Measurements from ENCODE around the gene ZNF597.
"Not testable (repeated sequence)": the region's sequence is repeated elsewhere in the genome, so short reads cannot be mapped to it uniquely, and the experiment has no call there.

Gene ZNF597

DNA sequence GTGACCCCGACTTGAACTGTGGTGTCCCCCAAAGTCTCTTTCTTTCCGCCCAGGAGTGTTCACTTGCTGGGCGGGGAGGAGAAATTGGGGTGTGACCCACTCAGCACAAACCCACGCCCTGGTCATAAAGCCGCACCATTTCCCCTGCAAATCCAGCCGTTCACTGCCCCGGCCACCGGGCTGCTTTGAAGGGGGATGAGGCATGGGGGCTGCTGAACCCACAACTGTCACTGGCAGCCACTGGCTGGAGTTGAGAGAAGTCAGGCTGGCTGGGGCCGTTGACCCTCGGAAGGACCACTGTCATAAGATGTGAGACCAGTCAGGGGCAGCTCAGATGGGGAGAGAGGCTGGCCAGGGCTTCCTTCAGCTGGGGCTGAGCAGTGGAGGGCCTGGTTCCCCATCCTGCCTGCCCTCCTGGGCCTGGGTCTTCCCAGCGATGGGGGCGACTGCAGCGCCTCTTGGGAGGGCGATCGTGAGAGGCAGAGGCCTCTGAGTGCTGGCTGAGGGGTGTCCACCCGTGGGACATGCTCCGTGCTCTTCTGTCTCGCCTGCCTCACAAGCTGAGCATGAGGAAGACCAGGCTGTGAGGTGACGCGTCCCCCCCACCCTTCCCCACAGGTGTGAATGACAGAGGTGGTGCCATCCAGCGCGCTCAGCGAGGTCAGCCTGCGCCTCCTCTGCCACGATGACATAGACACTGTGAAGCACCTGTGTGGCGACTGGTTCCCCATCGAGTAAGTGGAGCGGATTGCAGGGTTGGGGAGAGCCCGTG lies 32.5 kb upstream of the ZNF597 start:
- DNase-seq (ENCODE audit: low spot score), result no peak

DNA sequence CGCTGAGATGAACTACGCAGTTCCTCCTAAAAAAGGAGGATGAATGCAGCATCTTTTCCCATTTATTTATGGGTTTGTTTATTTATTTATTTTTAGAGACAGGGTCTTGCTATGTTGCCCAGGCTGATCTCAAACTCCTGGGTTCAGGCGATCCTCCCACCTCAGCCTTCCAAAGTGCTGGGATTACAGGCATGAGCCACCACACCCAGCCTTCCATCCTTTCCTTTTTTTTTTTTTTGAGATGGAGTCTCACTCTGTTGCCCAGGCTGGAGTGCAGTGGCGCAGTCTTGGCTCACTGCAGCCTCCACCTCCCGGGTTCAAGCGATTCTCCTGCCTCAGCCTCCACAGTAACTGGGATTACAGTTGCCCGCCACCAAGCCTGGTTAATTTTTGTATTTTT lies 31.6 kb upstream of the ZNF597 start:
- DNase-seq (ENCODE audit: low spot score), result not testable (repeated sequence)

DNA sequence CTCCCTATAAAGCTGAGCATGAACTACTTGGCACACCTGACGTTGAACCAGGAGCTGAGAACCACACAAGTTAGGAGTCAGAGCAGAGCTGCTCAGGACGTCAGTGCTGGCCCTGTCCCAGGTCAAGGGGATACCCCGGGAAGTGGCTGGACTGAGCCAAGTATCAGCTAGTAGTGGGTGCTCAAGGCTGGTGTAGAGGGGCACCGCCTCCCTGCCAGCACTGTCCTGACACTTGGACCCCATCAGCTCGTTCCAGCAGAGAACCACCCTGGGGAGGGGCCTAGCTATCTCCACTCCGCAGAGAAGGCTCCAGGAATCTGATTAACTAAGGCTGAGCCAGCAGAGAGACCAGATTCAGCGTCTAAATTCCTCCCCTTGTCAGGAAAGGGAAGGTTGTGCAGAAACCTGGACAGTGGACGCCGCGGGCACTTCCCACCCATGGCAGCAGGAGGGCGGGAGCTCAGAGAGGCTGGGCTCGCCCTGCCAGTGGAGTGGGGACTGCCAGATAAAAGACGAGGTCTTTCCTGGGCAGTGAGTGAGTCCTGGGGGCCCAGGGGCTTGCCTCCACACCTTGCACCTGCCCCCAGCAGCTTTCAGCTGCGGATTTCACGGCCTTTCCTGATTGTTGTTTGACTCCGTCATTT lies 31.0 kb upstream of the ZNF597 start:
- DNase-seq (ENCODE audit: low spot score), result no peak

DNA sequence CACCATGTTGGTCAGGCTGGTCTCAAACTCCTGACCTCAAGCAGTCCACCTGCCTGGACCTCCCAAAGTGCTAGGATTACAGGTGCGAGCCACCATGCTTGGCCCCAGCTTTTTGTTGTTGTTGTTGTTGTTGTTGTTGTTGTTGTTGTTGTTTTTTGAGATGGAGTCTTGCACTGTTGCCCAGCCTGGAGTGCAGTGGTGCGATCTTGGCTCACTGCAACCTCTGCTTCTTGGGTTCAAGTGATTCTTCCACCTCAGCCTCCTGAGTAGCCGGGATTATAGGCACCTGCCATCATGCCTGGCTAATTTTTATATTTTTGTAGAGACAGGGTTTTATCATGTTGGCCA lies 30.3 kb upstream of the ZNF597 start:
- not testable (repeated sequence) for DNase-seq (ENCODE audit: low spot score)

DNA sequence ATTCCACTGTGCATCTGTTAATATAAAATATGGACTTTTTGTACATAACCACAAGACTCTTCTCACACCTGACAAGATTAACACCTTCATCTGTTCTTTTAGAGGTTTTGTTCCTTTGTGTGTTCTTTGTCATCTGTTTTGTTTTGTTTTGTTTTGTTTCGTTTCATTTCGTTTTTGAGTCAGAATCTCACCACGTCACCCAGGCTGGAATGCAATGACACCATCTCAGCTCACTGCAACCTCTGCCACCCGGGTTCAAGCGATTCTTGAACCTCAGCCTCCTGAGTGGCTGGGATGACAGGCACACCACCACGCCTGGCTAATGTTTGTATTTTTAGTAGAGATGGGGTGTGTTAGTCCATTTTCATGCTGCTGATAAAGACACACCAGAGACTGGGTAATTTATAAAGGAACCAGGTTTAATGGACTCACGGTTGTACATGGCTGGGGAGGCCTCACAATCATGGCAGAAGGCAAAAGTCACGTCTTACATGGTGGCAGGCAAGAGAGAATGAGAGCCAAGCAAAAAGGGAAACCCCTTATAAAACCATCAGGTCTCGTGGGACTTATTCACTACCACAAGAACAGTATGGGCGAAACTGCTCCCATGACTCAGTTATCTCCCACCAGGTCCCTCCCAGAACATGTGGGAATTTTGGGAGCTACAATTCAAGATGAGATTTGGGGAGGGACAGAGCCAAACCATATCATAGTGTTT lies 29.7 kb upstream of the ZNF597 start:
- DNase-seq (ENCODE audit: low spot score), result no peak

DNA sequence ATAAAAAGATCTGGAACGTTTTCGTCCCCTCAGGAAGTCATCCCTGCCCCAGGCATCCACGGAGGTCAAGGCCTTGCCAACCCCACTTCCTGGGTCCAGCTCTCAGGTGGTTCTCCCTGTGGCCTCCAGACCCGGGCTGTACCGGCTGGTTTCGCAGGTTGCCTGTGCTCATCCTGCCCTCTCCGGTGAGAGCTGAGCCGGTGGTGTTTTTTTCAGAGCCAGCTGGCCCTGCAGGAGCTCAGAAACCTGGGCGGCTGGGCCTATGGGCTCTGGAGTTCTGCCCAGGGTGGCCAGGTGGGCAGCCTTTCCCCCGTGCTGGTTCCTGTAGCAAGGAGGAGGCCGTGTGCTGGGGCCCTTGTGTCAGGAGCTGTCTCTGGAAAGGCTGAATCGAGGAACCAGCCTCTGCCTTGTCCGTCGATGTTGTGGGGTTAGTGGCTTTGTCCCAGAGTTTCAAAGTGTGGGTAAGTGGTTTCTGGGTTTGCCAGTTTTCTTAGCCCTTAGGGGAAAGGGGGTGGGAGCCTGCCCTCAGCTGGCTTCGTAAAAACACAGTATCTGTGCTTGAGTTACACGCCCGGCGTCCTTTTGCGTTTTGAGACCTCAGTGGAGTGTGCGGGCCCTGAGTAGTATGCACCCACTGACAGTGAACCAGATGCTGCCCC lies 28.3 kb upstream of the ZNF597 start:
- no peak for DNase-seq (ENCODE audit: low spot score)

DNA sequence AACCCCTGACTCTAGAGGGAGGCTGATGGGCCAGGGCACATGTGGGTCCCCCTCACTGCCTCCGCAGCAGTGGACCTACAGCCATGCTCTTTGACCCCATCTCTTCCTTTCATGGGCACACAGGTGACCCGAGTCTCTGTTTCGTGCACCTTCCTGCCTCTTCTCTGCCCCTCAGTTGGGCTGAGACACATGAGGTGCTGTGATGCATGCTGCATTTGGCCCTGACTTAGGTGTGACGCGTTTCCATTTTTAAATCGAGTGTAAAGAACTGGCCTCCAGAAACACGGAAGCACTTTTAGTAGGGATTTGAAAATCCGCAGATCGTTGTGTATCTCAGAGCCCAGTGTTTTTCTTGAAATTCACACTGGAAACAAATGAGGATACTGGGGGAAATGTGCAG lies 27.4 kb upstream of the ZNF597 start:
- DNase-seq (ENCODE audit: low spot score), result no peak

DNA sequence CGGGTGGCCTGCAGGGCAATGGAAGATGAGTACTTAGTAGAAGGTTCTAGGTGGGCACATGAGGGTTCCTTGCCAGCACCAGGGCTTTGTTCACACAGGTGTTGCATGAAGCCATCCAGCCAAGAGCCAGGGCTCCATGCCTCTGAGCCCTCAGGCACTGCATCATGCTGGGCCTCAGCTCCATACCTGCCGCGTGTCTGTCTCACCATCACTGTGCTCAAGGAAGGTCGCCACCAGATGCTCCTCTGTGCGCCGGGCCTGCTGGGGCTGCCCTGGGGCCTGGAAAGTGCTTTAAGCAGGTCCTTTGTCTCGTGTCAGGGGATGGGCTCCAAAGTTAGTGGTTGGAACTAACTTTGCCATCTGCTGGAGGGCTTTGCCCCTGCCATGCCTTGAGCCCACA lies 26.4 kb upstream of the ZNF597 start:
- no peak for DNase-seq (ENCODE audit: low spot score)

DNA sequence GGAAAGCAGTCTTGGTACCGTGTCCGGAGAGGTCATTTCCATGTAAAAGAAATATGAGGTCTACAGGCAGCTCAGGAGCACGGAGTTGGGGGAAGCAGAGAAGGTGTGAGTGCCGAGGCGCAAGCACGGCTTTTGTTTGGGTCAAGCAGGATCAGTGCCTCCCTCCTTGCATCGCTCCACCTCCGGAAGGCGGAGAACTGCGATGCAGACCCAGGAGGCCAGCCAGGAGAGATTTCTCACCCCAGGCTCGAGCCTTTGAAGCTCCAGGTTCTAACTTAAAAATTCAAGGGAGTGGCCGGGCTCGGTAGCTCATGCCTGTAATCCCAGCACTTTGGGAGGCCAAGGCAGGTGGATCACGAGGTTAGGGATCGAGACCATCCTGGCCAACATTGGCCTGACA lies 25.2 kb upstream of the ZNF597 start:
- DNase-seq (ENCODE audit: low spot score), result no peak

DNA sequence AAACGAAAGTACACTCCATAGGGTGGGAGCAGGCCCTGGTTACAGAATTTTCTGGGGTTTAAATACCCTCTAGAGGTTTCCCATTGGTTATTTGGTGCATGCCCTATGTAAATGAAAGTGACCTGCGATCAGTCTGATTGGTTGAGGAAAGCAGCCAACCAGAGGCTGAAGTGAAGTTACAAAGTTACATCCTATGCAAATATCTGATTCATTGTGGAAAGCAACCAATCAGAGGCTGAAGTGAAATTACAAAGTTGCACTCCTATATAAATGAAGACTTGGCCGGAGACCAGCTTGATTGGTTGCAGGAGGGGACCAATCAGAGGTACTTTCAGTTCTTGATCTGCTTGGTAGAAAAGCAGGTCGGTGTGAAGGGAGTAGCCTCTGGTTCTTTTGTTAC lies 24.6 kb upstream of the ZNF597 start:
- no peak for DNase-seq (ENCODE audit: low spot score)

DNA sequence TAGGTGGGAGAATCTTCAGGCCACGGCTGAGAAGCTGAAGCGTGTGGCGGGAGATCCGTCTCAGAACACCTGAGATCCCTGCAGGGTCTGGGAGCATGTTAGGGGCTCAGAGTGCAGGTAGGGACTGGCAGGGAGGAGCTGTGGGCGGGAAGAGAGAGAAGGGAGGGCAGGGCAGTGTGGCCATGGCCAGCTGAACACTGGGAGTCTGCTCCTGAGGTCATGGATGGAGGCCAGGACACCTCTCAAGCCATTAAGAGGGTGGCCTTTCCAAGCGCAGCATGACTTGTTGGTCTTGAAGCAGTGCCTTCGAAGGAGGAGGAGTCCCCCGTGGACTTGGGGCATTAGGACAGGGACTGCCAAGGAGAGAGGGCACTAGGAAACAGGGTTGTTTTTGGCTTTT lies 23.9 kb upstream of the ZNF597 start:
- no peak for DNase-seq (ENCODE audit: low spot score)

DNA sequence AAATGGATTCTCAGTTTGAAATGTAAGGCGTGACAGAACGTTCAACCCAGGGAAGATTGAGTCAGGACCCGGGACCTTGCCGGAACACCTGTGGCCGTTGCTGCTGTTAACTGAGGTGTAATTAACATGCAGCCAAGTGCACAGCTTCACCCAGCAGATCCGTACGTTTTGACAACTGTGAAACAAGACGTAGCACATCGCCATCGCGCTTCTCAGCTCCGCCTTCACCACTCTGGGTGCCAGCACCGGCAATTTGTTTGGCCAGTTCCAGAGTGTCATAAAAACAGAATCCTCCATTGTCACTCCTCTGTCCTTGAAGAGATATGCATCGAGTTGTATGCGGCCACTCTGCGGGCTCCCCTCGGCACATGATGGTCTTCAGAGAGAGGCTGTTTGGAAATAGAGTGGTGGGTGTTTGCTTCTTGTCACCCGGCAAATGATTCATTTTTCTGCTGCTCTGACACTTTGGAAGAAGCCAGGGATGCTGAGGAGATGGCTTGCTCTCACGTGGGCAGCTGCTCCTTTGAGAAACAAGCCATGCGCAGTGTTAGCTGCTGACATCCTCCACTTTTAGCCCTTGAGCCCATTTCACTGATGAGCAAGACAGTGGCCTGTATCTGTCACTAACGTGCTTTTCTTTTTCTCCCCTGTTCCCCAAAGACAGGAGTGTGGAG lies 22.7 kb upstream of the ZNF597 start:
- DNase-seq (ENCODE audit: low spot score), result no peak

DNA sequence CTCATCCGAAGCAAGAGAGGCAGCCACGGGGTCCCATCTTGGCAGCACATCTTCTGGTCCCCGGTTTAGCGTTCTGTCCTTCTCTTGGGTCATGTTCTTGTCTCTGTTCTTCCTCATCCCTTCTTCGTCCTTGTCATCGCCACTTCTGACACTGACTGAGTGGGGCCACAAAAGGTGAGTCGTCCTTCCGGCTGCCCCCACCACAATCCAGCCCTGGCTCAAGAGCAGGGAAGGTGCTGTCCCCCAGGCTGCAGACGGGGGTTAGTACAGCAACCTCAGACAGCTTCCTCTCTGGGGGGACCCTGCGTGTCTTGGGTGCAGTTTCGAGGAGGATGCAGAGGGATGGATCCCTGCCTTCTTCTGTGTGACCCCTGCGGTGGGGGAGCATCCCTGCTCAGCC lies 22.0 kb upstream of the ZNF597 start:
- DNase-seq (ENCODE audit: low spot score), result no peak

DNA sequence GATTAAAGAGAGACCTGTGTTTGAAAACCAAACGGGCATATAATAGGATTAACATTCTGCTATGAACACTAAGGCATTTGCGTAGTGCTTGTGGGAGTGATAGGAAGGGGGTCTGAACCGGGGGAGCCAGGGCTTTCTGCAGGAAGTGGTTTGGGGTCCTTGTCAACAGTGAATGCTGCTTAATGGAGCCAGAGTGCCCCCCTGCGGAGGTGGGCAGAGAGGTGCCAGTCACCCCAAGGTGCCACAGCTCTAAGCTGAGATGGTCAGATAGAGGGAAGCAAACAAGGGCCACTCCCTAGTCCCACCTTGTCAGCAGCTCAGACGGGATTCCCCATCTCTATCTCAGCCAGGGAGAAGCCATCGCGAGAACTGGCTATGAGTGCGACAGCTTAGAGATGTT lies 17.8 kb upstream of the ZNF597 start:
- DNase-seq (ENCODE audit: low spot score), result no peak

DNA sequence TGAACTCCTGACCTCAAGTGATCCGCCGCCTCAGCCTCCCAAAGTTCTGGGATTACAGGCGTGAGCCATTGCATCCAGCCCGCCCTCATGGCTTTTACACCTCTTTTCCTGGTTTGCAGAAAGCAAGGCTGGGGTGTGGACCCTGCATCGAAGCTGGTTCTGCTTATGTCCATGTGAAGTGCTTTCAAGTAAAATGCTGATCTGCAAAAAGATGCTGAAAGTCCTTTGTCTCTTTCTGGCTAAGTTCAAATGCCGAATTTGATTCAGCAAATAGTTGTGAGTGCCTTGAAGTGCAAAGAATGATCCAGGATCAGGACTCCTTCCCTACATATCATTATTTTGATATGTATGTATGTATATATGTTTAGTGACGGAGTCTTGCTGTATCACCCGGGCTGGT lies 17.3 kb upstream of the ZNF597 start:
- DNase-seq (ENCODE audit: low spot score), result no peak

DNA sequence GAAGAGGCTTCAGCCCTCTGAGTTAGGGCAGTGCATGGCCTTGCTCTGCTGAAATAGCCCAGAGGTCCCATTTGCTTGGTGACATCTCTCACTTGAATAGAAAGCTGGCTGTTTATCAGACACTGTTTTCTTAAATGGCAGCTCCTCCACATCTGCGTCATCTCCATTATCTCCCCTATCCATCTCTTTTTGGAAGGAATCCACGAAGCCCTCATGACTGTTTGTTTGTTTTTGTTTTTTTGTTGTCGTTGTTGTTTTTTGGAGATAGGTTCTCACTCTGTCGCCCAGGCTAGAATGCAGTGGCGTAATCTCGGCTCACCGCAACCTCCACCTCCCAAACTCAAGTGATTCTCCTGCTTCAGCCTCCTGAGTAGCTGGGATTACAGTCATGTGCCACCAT lies 16.8 kb upstream of the ZNF597 start:
- DNase-seq (ENCODE audit: low spot score), result no peak

DNA sequence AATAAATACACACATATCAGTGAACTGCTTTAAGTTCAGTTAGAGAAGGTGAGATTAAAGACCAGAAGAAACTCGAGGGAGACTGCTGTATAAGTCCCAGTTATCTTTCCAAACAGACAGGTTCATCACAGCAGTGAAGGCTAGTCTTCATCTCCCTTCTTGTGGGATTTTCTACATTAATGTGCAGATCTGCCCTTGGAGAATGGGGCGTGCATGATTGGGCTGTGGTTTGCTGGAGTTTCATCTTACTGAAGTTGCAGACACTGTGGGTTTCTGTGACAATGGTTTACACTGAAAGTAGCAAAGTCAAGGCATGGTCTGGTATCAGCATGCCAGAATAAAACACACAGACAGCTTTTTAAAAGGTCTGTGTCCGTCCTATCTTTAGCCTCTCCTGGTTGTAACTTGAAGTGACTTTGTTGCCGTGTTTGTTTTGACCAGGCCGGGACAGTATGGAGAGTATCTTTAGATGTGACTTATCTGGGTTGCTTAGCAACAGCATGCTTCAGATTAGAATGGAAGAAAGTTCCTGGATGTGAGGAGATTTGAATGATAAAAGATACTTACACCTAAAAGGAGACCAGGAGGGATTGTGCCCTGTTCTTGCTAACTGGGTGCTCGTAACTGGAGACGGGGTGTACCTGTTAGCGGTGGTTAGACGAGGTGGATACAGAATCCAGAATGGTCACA lies 16.2 kb upstream of the ZNF597 start:
- no peak for DNase-seq (ENCODE audit: low spot score)

DNA sequence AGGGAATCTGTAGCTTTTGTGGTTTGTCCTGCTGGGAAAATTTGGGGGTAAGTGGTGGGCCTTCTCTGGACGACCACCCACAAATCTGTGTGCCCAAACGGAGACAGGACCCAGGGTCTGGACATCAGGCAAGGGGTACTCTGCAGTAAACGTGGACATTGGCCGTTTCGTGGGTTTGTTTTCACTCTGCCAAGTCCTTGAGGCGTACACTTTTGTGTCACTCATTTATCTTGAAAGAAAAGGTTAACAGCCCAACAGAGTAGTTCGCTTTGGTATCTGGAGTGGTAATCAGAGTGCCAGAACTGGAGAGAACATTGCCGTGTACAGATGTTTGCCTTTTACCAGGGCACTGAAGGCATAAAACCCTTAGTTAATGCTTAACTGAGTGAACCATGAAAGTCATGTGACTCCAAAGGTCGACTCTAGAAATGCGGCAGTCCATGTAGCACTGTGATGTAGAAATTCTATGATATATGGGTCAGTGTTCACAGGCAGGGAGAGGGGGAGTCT lies 15.6 kb upstream of the ZNF597 start:
- no peak for DNase-seq (ENCODE audit: low spot score)

DNA sequence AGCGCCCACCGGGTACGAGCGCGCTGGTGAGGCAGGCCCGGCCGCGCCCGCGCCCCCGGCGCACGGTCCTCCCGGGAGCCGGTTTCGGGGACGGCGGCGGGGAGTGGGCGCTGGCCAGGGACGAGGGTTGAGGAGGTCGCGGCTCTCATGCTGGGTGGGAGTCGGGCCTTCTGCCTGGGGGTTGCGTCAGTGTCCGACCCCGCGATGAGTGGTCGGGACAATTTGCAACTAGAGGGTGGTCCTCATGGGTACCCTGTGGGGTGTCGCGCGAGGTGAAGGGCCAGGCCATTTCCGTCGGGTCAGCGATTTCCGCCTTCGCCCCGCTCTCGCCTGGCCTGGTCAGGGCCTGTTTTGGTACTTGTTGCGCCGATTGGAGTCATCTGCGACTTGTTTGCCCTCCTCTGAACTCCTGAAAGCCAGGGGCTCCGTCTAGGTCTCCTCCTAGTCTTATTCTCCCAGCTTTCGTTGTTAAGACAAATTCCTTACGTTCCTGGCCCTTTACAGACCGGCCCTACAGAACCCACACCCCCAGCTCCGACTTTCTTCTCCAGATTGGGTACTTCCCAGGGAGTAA lies 15.1 kb upstream of the ZNF597 start:
- DNase-seq (ENCODE audit: low spot score), result no peak

DNA sequence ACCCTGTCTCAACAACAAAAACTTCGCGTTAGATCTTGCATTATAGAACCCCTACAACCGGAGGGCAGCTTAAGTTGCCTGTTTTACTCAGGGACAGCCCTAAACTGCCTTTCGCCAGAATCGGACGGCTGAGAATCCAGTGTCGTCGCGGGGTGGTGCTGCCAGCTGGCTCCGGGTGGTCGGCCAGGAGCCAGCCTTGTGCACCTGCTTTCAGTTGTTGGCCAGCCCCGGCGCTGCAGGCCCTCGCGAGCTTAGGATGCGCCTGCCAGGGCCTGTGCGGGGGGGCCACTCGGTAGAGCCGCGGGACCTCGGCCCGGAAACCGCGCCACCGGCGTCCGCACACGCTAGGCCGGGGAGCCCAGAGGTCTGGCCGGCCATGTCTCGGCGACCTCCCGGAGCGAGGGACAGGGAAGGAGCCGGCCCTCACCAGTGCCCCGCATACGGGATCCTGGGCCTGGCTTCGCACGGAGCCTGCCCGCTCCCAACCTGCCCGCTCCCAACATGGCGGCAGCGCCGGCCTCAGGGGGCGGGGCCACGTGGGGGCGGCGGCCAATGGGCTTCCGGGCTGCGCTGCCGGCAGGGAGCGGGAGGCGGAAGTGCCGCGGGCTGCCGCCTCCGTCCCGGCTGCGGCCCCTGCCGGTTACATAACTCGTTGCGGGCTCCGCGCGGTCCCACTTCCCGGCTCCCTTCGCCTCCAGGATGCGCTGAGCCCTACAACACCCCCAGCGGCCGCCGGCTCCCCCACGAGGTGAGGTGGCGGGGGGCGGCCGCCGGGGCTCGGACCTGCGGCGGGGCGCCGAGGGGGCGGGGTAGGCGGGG lies 14.3 kb upstream of the ZNF597 start:
- DNase-seq (ENCODE audit: low spot score), result peak; percentile 92
